Stimulated activated naive CD4-positive, alpha-beta T cell treated with Interleukin-2 at 50 U/mL for 16 hours (primary cell): ENCODE data around the gene ZFHX3.

Source experiments
- DNase-seq: peaks from one replicate; lab custom pipeline; 2025; lab: John Stamatoyannopoulos, UW

Gene ZFHX3

GRCh38 chr16:72977127-72977526 is 70.8 kb downstream of the ZFHX3 start:
- DNase-seq = no peak

GRCh38 chr16:72976438-72977064 is 71.4 kb downstream of the ZFHX3 start:
- no peak for DNase-seq

- DNase-seq = no peak
Measured at GRCh38 chr16:72975809-72976437, 72.0 kb downstream of the ZFHX3 start.

- no peak for DNase-seq
Measured at GRCh38 chr16:72974142-72974769, 73.7 kb downstream of the ZFHX3 start.

- no peak for DNase-seq
Measured at GRCh38 chr16:72972878-72973571, 74.9 kb downstream of the ZFHX3 start.

- no peak for DNase-seq
Measured at GRCh38 chr16:72971370-72971769, 76.6 kb downstream of the ZFHX3 start.

- no peak for DNase-seq
Measured at GRCh38 chr16:72970656-72971055, 77.3 kb downstream of the ZFHX3 start.

GRCh38 chr16:72969812-72970211 is 78.1 kb downstream of the ZFHX3 start:
- DNase-seq = no peak

- DNase-seq = no peak
Measured at GRCh38 chr16:72969146-72969545, 78.8 kb downstream of the ZFHX3 start.

GRCh38 chr16:72967941-72968340 is 80.0 kb downstream of the ZFHX3 start:
- DNase-seq = no peak

- no peak for DNase-seq
Measured at GRCh38 chr16:72963533-72964315, 84.2 kb downstream of the ZFHX3 start.

GRCh38 chr16:72962347-72962746 is 85.6 kb downstream of the ZFHX3 start:
- no peak for DNase-seq

- no peak for DNase-seq
Measured at GRCh38 chr16:72961863-72962262, 86.1 kb downstream of the ZFHX3 start.

GRCh38 chr16:72961115-72961832 is 86.7 kb downstream of the ZFHX3 start:
- DNase-seq = no peak

- no peak for DNase-seq
Measured at GRCh38 chr16:72960101-72960500, 87.8 kb downstream of the ZFHX3 start.

- DNase-seq = no peak
Measured at GRCh38 chr16:72959301-72959996, 88.5 kb downstream of the ZFHX3 start.

GRCh38 chr16:72958522-72959076 is 89.3 kb downstream of the ZFHX3 start:
- DNase-seq = no peak

GRCh38 chr16:72957303-72958277 is 90.3 kb downstream of the ZFHX3 start:
- no peak for DNase-seq
